Hepatocyte (in vitro differentiated cells): ENCODE results near the gene TFCP2L1.

ENCODE experiments used
- CTCF ChIP-seq: fragments of 200-600 bp; sonication (generic); IDR thresholded peaks from 2 replicates; pipeline ENCODE4 v1.5.1; 2016; ENCODE audit warnings: antibody characterized with exemption, mild to moderate bottlenecking; ENCODE audit not compliant: poor library complexity
- EZH2 ChIP-seq: fragments of 200-600 bp; sonication (generic); IDR thresholded peaks from 2 replicates; pipeline ENCODE4 v1.6.1; 2016; ENCODE audit warnings: antibody characterized with exemption, mild to moderate bottlenecking, borderline replicate concordance
- EZH2phosphoT487 ChIP-seq: fragments of 200-600 bp; sonication (generic); IDR thresholded peaks from one replicate; pipeline ENCODE4 v1.6.1; 2018; ENCODE audit warnings: antibody characterized with exemption, mild to moderate bottlenecking, low read depth, moderate library complexity; ENCODE audit not compliant: unreplicated experiment, severe bottlenecking

- TF ChIP-seq CTCF (no peak), EZH2 (no peak), EZH2phosphoT487 (no peak)
Observed at GRCh38 chr2:121245913-121246312, 39.1 kb downstream of the TFCP2L1 start.
